GM10266 (cell line): ENCODE measurements around the gene ABCD3.

ENCODE experiments used
- DNase-seq: peaks from one replicate; pipeline ENCODE4 v3.0.0; 2012; ENCODE audit errors: extremely low spot score
- TF ChIP-seq, protein P1 (sequence below): IDR thresholded peaks from 2 replicates; pipeline ENCODE4 v1.5.1; 2012; ENCODE audit warnings: mild to moderate bottlenecking, low read depth; ENCODE audit not compliant: control insufficient read depth, insufficient read depth; ENCODE audit errors: missing control alignments

ABCD3 gene

GRCh38 chr1:94399453-94399852 is 18.7 kb upstream of the ABCD3 start:
- DNase-seq, result no peak
- TF ChIP-seq, protein P1, sequence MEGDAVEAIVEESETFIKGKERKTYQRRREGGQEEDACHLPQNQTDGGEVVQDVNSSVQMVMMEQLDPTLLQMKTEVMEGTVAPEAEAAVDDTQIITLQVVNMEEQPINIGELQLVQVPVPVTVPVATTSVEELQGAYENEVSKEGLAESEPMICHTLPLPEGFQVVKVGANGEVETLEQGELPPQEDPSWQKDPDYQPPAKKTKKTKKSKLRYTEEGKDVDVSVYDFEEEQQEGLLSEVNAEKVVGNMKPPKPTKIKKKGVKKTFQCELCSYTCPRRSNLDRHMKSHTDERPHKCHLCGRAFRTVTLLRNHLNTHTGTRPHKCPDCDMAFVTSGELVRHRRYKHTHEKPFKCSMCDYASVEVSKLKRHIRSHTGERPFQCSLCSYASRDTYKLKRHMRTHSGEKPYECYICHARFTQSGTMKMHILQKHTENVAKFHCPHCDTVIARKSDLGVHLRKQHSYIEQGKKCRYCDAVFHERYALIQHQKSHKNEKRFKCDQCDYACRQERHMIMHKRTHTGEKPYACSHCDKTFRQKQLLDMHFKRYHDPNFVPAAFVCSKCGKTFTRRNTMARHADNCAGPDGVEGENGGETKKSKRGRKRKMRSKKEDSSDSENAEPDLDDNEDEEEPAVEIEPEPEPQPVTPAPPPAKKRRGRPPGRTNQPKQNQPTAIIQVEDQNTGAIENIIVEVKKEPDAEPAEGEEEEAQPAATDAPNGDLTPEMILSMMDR, result no peak

DNA sequence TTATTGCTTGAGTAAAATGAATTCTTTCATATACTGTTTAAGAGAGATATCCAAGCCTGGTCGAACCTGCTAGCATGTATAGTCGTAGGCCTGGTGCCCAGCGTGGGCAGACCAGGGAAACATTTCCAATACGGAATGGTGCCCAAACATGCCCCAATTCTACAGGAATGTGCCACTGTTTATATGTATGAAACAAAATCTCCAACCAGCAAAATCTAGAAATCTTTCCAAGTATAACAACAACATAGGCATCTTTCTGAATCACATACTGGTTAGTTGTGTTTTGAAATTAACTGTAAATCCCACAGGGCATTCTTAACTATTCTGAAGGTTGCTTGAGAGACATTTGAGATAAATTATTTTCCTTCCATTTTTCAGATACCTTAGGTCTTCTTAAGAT is 17.0 kb upstream of the ABCD3 start:
- TF ChIP-seq, protein P1, result no peak
- DNase-seq, result no peak

DNA sequence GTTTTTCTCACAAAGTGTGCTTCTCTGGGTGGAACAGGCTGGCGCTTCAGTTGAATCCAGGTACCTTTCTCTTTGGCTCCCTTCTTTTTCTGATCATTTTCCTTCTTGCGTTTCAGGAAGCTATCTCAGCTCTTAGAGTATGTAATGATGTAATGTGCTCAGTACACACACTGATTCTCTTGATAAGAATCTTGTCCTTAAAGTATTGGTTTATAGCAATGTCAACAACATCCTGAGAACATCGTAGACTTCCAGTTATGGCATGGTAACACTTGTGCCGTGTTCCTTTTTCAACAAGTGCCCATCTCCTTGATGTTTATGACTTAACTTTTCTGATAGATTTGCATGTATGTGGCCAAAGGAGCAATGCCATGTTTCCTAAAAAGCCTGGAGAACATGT is 11.7 kb upstream of the ABCD3 start:
- no peak for DNase-seq
- TF ChIP-seq, protein P1, result no peak

GRCh38 chr1:94408104-94408830 is 9.9 kb upstream of the ABCD3 start:
- no peak for DNase-seq

GRCh38 chr1:94411237-94411636 is 7.0 kb upstream of the ABCD3 start:
- TF ChIP-seq, protein P1, result no peak
- DNase-seq, result no peak

More at GRCh38 chr1:94408104-94408830, 9.9 kb upstream of the ABCD3 start:
- TF ChIP-seq, protein P1, result no peak

DNA sequence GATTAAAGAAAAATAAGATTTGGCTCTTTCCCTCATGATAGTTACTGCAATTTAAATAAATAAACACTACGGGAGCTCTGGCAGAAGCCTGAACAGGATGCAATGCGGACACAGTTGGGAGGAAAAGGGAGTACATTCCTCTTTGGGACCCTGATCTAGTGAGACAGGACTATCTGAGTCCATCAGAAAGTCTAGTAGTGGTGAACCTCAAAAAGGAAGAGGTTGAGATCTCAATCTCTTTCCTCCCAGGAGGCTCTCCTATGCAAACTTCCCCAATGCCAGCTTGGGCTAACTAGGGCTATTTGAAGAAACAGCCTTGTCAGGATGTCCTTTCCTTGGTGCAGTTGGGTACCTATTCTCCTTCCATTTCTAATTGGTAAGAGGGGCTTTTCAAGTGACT is 4.9 kb upstream of the ABCD3 start:
- no peak for DNase-seq
- TF ChIP-seq, protein P1, result no peak

DNA sequence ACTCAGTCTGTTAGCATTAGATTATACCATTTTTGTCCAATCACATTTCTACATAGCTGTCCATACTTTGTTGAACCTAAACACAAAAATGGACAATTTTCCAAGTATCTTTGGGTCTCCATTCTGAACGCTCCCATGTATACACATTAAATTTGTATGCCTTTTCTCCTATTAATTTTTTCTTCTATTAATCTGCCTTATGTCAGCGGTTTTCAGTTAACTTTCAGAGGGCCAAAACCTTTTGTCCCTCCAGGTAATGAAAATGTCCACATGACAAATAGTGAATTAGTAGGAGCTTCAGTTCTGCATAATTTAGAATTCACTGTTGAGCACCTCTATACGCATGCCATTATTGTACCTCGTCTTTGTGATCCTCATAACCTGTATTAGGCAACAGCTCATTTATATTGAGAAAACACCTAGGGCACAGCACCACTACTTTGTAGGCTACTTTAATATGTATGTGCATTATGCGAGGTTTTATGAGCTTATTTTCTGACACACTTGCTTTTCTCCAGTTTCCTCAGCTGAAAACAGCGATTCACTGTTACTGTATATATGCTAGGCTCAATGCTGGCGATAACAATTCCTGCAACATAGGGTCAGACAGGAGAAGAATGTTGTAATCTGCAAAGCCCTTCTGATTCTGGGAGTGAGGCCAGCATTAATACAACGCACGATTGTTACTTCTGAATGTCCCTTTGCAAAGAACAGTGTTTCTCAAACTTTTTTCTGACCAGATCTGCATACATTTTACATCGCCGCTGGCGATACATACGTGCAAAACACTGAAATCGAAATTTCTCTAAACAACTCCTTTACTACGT is 1.1 kb upstream of the ABCD3 start:
- TF ChIP-seq, protein P1, result no peak

More for the DNA sequence above, 1.1 kb upstream of the ABCD3 start:
- no peak for DNase-seq
